Stromal cell of bone marrow (primary cell): Measurements from ENCODE around the gene LILRA6.
"Not testable (repeated sequence)": the region's sequence is repeated elsewhere in the genome, so short reads cannot be mapped to it uniquely, and the experiment has no call there.

Source experiments
- DNase-seq: peaks from one replicate; pipeline ENCODE4 v3.0.0-alpha.2; 2012; ENCODE audit warnings: low read depth

Gene LILRA6

GRCh38 chr19:54262470-54262869 lies 19.9 kb upstream of the LILRA6 start:
- no peak for DNase-seq

- DNase-seq, result no peak
These were observed 19.5 kb upstream of the LILRA6 start for GRCh38 chr19:54262066-54262465.

- no peak for DNase-seq
These were observed 14.5 kb upstream of the LILRA6 start, which contains the start of gene LILRB5 for GRCh38 chr19:54257116-54257480. Gene LILRB5, minus strand, starts transcription at chr19:54257273. Its CDS starts 80 bp downstream, at chr19:54257193.

- DNase-seq, result no peak
These were observed 13.9 kb upstream of the LILRA6 start for GRCh38 chr19:54256250-54257115.

- DNase-seq, result no peak
These were observed 12.7 kb upstream of the LILRA6 start for GRCh38 chr19:54255105-54255775.

- DNase-seq, result no peak
These were observed 11.8 kb upstream of the LILRA6 start for GRCh38 chr19:54254195-54254906.

- DNase-seq, result no peak
These were observed 11.0 kb upstream of the LILRA6 start for GRCh38 chr19:54253331-54254194.

- no peak for DNase-seq
These were observed 10.3 kb upstream of the LILRA6 start for GRCh38 chr19:54252845-54253244.

GRCh38 chr19:54252243-54252642 lies 9.7 kb upstream of the LILRA6 start:
- no peak for DNase-seq

- DNase-seq, result peak; percentile 18
These were observed 5.5 kb upstream of the LILRA6 start for GRCh38 chr19:54248016-54248601.

GRCh38 chr19:54247106-54247930 lies 4.7 kb upstream of the LILRA6 start:
- no peak for DNase-seq

GRCh38 chr19:54245936-54246335 lies 3.3 kb upstream of the LILRA6 start:
- DNase-seq, result no peak

- DNase-seq, result not testable (repeated sequence)
These were observed 1.2 kb upstream of the LILRA6 start for GRCh38 chr19:54243809-54244208.

GRCh38 chr19:54242234-54242633 lies 356 bp downstream of the LILRA6 start:
- DNase-seq, result not testable (repeated sequence)

GRCh38 chr19:54240372-54241336 lies 1.9 kb downstream of the LILRA6 start:
- DNase-seq, result not testable (repeated sequence)

- DNase-seq, result not testable (repeated sequence)
These were observed 2.9 kb downstream of the LILRA6 start for GRCh38 chr19:54239491-54240371.

GRCh38 chr19:54233941-54234340 lies 8.6 kb downstream of the LILRA6 start:
- DNase-seq, result no peak
